Mucosa of rectum (tissue), 2 donors: ENCODE measurements around the gene TWIST2.
A peak's percentile ranks its signal among the peaks of the same experiment; 100 is the strongest.

Source experiments
- H3K27ac ChIP-seq, 2 donors: one replicate each; pipeline ENCODE4 v1.7.0; 2013; ENCODE audit warnings: inconsistent platforms in 2 of 2, low read depth in 2 of 2, low read length in 2 of 2
- H3K27me3 ChIP-seq, 2 donors: one replicate each; pipeline ENCODE4 v1.7.0; 2013; ENCODE audit warnings: low read length in 2 of 2; ENCODE audit not compliant: control insufficient read depth in 2 of 2, insufficient read depth in 2 of 2
- H3K36me3 ChIP-seq, 2 donors: one replicate each; pipeline ENCODE4 v1.7.0; 2013; ENCODE audit warnings: low read length in 2 of 2; ENCODE audit not compliant: control insufficient read depth in 2 of 2, insufficient read depth in 2 of 2
- H3K4me1 ChIP-seq, 2 donors: one replicate each; pipeline ENCODE4 v1.7.0; 2013; ENCODE audit warnings: low read length in 2 of 2, mild to moderate bottlenecking in 1 of 2; ENCODE audit not compliant: control insufficient read depth in 2 of 2, insufficient read depth in 2 of 2
- H3K4me3 ChIP-seq, 2 donors: one replicate each; pipeline ENCODE4 v1.7.0; 2013; ENCODE audit warnings: low read length in 2 of 2
- H3K9ac ChIP-seq, 2 donors: one replicate each; pipeline ENCODE4 v1.7.0; 2013; ENCODE audit warnings: low read length in 2 of 2, low read depth in 1 of 2, mild to moderate bottlenecking in 1 of 2
- H3K9me3 ChIP-seq, 2 donors: one replicate each; pipeline ENCODE4 v1.7.0; 2013; ENCODE audit warnings: low read length in 2 of 2; ENCODE audit not compliant: control insufficient read depth in 2 of 2
- donor health status: healthy.
- donor health status: Normal muscosa, but diverticular disease.

TWIST2 gene

DNA sequence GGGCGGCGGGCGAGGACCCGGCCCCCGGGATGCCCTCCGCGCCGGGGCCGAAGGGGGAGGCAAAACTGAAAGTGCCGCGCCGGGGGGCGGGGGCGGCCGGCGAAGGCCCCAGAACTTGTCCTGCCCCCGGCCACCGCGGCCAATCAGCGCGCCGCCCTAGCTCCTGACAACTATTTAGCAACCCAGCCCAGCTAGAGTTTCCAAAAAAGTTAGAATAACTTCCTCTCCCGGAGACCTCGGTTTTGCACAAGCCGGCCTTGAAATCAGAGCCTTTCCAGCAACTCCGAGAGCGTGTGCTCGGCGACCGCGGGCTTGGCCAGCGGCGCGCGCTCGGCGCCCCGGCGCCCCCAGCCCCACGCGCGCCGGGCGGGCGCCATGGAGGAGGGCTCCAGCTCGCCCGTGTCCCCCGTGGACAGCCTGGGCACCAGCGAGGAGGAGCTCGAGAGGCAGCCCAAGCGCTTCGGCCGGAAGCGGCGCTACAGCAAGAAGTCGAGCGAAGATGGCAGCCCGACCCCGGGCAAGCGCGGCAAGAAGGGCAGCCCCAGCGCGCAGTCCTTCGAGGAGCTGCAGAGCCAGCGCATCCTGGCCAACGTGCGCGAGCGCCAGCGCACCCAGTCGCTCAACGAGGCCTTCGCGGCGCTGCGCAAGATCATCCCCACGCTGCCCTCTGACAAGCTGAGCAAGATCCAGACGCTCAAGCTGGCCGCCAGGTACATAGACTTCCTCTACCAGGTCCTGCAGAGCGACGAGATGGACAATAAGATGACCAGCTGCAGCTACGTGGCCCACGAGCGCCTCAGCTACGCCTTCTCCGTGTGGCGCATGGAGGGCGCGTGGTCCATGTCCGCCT is at the start of gene TWIST2:
Gene TWIST2, plus strand, starts transcription at position 245 of the 850 bp plus-strand sequence. Its CDS starts 131 bp downstream, at position 376.
- H3K4me1 ChIP-seq: no peaks in the 10 kb centered on the region
- peak within 1 kb of the TSS; percentile 59 to 69 for H3K4me3 ChIP-seq
- H3K27ac ChIP-seq: peak within 1 kb of the TSS; percentile 65 to 68
- H3K9me3 ChIP-seq: no peaks in the 10 kb centered on the region
- H3K27me3 ChIP-seq: peaks cover 15 to 23% of the 10 kb centered on the region in 2 donors
- peak within 1 kb of the TSS in 1 of 2 donors; percentile 54 for H3K9ac ChIP-seq
- no peaks in the 10 kb centered on the region for H3K36me3 ChIP-seq

DNA sequence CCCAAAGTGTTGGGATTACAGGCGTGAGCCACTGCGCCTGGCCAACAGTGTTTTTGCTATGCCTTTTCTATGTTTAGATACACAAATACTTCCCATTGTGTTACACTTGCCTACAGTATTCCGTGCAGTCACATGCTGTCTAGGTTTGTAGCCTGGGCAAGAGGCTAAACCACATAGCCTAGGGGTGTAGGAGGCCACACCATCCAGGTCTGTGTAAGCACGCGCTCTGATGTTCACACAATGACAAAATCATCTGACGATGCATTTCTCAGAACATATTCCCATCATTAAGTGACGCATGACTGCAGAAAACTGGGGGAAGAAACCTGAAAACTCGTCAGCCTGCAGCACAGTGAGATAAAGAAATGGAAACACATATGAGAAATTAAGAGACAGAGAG is 46.1 kb upstream of the TWIST2 start:
- H3K27ac ChIP-seq: no peak overlapping the region
- H3K36me3 ChIP-seq: no peaks in the 10 kb centered on the region
- no peak overlapping the region for H3K9ac ChIP-seq
- no peaks in the 10 kb centered on the region for H3K9me3 ChIP-seq
- no peaks in the 10 kb centered on the region for H3K27me3 ChIP-seq
- H3K4me3 ChIP-seq: no peak overlapping the region
- no peaks in the 10 kb centered on the region for H3K4me1 ChIP-seq

DNA sequence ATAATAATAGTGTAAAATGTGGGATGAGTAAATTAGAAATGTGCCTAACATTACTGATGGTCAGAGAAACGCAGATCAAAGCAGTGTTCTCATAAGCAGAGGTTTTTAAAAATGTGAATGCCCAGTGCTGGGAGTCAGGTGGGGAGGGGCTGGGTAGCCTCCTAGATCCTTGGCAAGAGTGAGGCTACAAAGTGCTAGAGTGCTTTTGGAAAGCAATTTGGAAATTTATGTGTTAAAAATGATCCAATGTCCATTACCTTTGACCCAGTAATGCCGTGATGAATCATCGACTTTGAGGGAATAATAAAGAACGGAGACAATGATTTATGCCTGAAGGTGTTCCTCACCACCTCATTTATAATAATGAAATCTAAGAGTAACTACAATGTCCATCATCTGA is 44.9 kb upstream of the TWIST2 start:
- no peaks in the 10 kb centered on the region for H3K9me3 ChIP-seq
- H3K27me3 ChIP-seq: no peaks in the 10 kb centered on the region
- no peak overlapping the region for H3K27ac ChIP-seq
- H3K9ac ChIP-seq: no peak overlapping the region
- H3K4me1 ChIP-seq: no peaks in the 10 kb centered on the region
- H3K36me3 ChIP-seq: no peaks in the 10 kb centered on the region
- no peak overlapping the region for H3K4me3 ChIP-seq

DNA sequence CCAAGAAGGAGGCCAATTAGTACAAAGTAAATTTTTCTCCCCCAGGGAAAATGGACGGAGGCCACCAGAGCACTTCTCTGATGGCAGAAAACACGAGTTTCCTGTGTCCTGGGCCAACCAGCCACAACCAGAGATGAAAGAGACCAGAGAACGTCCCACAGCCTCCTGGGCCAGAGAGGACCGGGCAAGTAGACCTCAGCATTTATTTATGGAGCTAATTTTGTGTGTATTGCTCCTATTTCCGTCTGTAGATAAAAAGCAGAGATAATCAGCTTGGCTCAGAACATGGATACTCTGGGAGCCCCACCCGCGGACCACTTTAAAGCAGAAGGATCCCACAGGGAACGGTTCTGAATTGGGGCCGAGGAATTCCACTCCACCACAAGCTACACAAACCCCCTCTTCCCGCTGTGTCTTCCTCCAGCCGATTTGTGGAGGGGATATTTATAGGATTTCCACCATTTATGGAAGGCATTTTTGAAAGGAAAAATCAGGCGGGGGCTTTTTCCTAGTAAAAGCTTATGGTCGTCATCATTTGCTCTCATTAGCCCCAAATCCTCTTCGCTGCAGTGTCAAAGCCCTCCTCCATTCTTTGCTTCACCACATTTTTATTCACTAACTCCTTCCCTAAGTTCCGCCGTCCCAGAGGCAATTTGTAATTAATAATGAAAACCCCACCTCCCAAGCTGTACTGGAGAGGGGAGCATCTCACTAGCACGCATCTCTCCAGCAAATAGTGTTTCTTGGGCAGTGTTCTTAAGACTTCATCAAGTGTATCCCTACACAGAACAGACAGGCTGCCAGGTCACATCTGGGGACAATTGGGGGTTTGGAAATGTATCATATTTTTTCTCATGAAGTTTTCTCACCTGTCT is 43.7 kb upstream of the TWIST2 start:
- no peak overlapping the region for H3K4me3 ChIP-seq
- H3K36me3 ChIP-seq: no peaks in the 10 kb centered on the region
- no peak overlapping the region for H3K27ac ChIP-seq
- H3K4me1 ChIP-seq: no peaks in the 10 kb centered on the region
- no peaks in the 10 kb centered on the region for H3K27me3 ChIP-seq
- H3K9me3 ChIP-seq: no peaks in the 10 kb centered on the region
- H3K9ac ChIP-seq: no peak overlapping the region

DNA sequence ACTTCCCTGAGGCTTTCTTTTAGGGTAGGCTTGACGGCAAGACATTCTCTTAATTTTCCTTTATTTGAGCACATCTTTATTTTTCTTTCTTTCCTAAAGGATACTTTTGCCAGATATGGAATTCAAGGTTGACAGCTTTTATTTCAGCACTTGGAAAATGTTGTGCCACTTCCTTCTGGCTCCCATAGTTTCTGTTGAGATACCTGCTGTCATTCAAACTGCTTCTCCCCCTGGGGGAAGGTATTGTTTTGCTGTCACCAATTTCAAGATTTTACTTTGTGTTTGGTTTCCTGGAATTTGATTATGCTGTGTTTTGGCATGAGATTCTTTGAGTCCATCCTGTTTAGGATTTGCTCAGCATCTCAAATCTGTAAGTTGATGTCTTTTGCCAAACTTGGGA is 39.1 kb upstream of the TWIST2 start:
- Histone ChIP-seq H3K4me1 (no peaks in the 10 kb centered on the region), H3K27me3 (no peaks in the 10 kb centered on the region), H3K9me3 (no peaks in the 10 kb centered on the region)

DNA sequence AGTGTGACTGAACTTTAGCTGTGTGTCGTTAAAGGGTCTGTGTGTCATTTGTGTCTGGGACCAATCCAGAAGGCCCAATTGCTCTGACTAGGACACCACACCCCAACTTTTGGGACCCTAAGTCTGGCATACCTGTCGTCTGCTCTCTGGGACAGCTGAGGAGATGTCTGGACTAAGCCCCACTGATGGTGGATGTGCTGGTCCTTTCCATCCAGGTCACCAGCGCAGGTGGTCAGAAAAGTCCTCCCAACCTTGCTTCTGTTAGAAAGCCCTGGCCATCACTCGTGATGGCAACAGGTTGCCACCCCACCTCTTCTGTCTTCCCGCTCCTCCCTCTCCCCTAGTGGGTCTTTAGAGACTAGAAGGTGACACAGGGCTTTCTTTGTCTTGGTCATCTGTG is 37.6 kb upstream of the TWIST2 start:
- Histone ChIP-seq H3K27ac (no peak overlapping the region), H3K9me3 (no peaks in the 10 kb centered on the region), H3K27me3 (peaks cover 0 to 4% of the 10 kb centered on the region in 2 donors), H3K9ac (no peak overlapping the region), H3K4me1 (no peaks in the 10 kb centered on the region), H3K36me3 (no peaks in the 10 kb centered on the region), H3K4me3 (no peak overlapping the region)

More for the DNA sequence above, 39.1 kb upstream of the TWIST2 start:
- H3K36me3 ChIP-seq: no peaks in the 10 kb centered on the region
- no peak overlapping the region for H3K9ac ChIP-seq
- H3K27ac ChIP-seq: no peak overlapping the region
- no peak overlapping the region for H3K4me3 ChIP-seq

DNA sequence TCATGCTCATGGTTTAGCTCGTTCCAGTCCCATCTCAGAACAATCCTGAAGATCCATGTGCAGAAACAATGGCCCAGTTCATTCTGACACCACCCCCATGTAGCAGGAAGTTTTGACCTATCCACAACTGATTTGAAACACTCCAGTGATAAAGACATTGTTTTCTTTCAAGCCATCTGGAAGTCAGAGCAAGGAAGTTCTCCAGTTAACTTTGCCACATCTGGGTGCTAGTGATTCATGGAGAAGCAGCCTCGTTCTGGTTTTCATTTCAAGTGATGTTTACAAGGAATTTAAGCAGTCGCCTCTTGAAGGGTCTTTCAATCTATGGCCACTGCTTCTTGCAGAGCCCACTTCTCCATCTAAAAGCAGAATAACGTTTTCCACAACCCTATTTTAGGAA is 36.6 kb upstream of the TWIST2 start:
- H3K9me3 ChIP-seq: no peaks in the 10 kb centered on the region
- H3K36me3 ChIP-seq: no peaks in the 10 kb centered on the region
- no peak overlapping the region for H3K27ac ChIP-seq
- H3K4me3 ChIP-seq: no peak overlapping the region
- peaks cover 0 to 4% of the 10 kb centered on the region in 2 donors for H3K27me3 ChIP-seq
- H3K9ac ChIP-seq: no peak overlapping the region
- no peaks in the 10 kb centered on the region for H3K4me1 ChIP-seq

DNA sequence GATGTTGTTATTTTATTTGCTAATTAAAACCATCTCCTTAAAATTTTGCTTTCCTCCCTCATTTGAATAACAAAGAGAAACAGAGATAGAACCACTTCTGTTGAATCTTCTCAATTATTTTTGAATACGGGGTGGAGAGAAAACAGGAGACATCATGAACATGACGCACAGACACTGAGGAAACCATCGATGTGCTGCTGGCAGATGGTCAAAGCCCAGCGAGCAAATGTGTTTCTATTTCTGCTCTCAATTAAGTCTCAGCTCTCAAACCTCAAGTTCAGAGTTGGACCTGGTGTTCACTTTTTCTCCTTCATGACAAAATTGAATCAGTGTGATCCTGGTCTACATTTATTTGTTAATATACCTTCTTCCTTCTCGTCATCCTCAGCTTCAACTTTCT is 36.1 kb upstream of the TWIST2 start:
- no peaks in the 10 kb centered on the region for H3K4me1 ChIP-seq
- no peaks in the 10 kb centered on the region for H3K36me3 ChIP-seq
- no peaks in the 10 kb centered on the region for H3K9me3 ChIP-seq
- no peak overlapping the region for H3K9ac ChIP-seq
- no peak overlapping the region for H3K27ac ChIP-seq
- no peak overlapping the region for H3K4me3 ChIP-seq
- peaks cover 0 to 4% of the 10 kb centered on the region in 2 donors for H3K27me3 ChIP-seq

DNA sequence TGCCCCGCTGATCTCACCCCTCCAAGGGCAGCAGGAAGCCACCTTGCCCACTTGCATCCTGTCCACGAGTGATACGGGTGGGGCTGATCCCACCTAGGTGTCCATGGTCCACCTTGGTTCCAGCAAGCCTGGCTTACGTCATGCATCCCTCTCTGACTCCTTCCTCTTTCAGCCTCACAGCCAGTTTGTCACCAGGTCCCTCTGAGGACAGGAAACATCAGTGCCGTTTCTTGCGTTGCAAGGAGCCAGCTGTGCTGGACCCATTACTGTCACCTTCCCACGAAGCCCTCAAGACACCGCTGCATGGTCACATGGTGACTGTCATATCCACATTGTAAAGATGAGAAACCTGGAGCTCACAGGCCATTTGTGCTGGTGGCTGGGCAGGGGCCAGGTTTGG is 34.8 kb upstream of the TWIST2 start:
- no peaks in the 10 kb centered on the region for H3K4me1 ChIP-seq
- H3K27me3 ChIP-seq: peaks cover 0 to 4% of the 10 kb centered on the region in 2 donors
- no peak overlapping the region for H3K9ac ChIP-seq
- H3K36me3 ChIP-seq: no peaks in the 10 kb centered on the region
- H3K4me3 ChIP-seq: no peak overlapping the region
- H3K9me3 ChIP-seq: no peaks in the 10 kb centered on the region
- H3K27ac ChIP-seq: no peak overlapping the region

DNA sequence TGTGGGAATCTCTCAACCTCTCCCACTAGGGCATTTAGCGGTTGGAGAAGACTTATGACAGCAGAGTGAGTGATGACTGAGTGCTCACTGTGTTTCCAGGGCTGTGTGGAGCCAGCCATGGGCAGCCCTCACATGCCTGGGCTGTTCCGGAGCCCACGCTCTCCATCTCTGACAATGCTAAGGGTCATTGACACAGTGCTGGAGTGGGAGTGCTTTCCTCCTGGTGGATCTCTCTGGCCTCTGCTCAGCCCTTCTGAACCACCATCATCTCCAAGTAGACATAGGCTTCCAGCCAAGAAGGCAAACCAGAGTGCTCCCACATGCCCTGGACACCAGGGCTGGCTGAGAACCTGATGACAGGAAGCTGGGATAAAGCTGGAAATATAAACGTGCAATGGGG is 33.1 kb upstream of the TWIST2 start:
- Histone ChIP-seq H3K36me3 (no peaks in the 10 kb centered on the region), H3K9me3 (no peaks in the 10 kb centered on the region), H3K4me1 (no peaks in the 10 kb centered on the region), H3K27ac (no peak overlapping the region), H3K9ac (no peak overlapping the region), H3K27me3 (peaks cover 0 to 4% of the 10 kb centered on the region in 2 donors), H3K4me3 (no peak overlapping the region)
